Calu3 (cell line): ENCODE data around the gene RFLNA. TPM values are rescaled to one million over a fixed set of nuclear protein-coding genes. Genes with fewer than 3 reads are reported as not detected.
A peak's percentile ranks its signal among the peaks of the same experiment; 100 is the strongest.

ENCODE experiments used
- BruUV-seq: library from RNA; stranded (reverse); fragments of 400-500 nt; replicated peaks from 2 replicates; lab custom pipeline; 2021; lab: Mats Ljungman, UMichigan
- CTCF ChIA-PET: fragments of 300-600 bp; sonication (Branson Sonifier 250); formaldehyde crosslinking; loops from one replicate; lab custom pipeline; 2022; ENCODE audit warnings: antibody characterized with exemption; lab: Charles Lee
- DNase-seq: peaks from one replicate; pipeline ENCODE4 v3.0.0; 2022
- H3K27ac Mint-ChIP-seq: one replicate; pipeline ENCODE4 v1.8.0; 2022; ENCODE audit warnings: mixed read lengths; ENCODE audit not compliant: unreplicated experiment
- H3K27me3 Mint-ChIP-seq: one replicate; pipeline ENCODE4 v1.8.0; 2022; ENCODE audit warnings: mixed read lengths; ENCODE audit not compliant: unreplicated experiment
- H3K36me3 Mint-ChIP-seq: one replicate; pipeline ENCODE4 v1.8.0; 2022; ENCODE audit warnings: mild to moderate bottlenecking, moderate library complexity, mixed read lengths; ENCODE audit not compliant: insufficient read depth, unreplicated experiment
- H3K4me1 Mint-ChIP-seq: one replicate; pipeline ENCODE4 v1.8.0; 2022; ENCODE audit warnings: mild to moderate bottlenecking, low read depth, mixed read lengths; ENCODE audit not compliant: unreplicated experiment
- H3K4me3 Mint-ChIP-seq: one replicate; pipeline ENCODE4 v1.8.0; 2022; ENCODE audit warnings: mild to moderate bottlenecking, low read depth, moderate library complexity, mixed read lengths; ENCODE audit not compliant: unreplicated experiment
- H3K9me3 Mint-ChIP-seq: one replicate; pipeline ENCODE4 v1.8.0; 2022; ENCODE audit warnings: low read depth, mixed read lengths; ENCODE audit not compliant: unreplicated experiment
- intact Hi-C: fragments of 100-400 bp; cut with micrococcal nuclease; formaldehyde crosslinking; loops from one replicate; pipeline ENCODE4 v1.10.0; 2022; ENCODE audit not compliant: unreplicated experiment
- total RNA-seq: library from RNA; stranded (reverse); gene quantifications from 2 replicates; pipeline ENCODE4 v1.2.3, GENCODE V29; 2022
- TF ChIP-seq, protein P1 (sequence below): fragments of 200-600 bp; IDR thresholded peaks from one replicate; pipeline ENCODE4 v1.8.0; 2022; ENCODE audit warnings: antibody characterized with exemption; ENCODE audit not compliant: unreplicated experiment

The RFLNA gene
- total RNA-seq, 1 experiment from 2014 or later = not detected

DNA sequence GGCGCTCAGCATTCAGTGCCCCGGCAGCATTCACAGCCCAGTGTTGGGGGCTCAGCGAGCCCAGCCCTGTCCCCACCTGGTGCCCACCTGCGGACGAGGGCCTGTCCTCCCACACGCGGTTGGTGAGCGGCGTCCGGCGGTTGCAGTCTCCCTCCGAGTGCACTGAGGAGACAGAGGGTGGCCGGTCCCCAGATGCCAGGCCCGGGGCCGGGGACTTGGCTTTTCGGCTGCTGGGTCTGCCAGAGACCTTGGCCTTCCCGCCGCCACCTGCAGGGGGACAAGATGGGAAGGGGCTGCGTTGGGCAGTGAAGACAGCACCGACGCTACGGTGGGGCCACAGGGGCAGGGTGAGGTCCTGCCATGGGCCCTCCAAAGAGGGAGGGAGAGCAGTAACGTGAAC is 31.2 kb downstream of the RFLNA start:
- H3K4me3 Mint-ChIP-seq = no peak overlapping the region
- intact Hi-C loops = no loop called here
- DNase-seq = no peak
- no peaks in the 10 kb centered on the region for H3K4me1 Mint-ChIP-seq
- H3K36me3 Mint-ChIP-seq = peaks cover 61% of the 10 kb centered on the region
- TF ChIP-seq, protein P1, sequence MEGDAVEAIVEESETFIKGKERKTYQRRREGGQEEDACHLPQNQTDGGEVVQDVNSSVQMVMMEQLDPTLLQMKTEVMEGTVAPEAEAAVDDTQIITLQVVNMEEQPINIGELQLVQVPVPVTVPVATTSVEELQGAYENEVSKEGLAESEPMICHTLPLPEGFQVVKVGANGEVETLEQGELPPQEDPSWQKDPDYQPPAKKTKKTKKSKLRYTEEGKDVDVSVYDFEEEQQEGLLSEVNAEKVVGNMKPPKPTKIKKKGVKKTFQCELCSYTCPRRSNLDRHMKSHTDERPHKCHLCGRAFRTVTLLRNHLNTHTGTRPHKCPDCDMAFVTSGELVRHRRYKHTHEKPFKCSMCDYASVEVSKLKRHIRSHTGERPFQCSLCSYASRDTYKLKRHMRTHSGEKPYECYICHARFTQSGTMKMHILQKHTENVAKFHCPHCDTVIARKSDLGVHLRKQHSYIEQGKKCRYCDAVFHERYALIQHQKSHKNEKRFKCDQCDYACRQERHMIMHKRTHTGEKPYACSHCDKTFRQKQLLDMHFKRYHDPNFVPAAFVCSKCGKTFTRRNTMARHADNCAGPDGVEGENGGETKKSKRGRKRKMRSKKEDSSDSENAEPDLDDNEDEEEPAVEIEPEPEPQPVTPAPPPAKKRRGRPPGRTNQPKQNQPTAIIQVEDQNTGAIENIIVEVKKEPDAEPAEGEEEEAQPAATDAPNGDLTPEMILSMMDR = no peak
- CTCF ChIA-PET = interaction anchor here (0.6 kb wide), 1 partner anchor 782 kb away, joined by 3 read pairs; no protein-coding TSS in a partner anchor
- H3K9me3 Mint-ChIP-seq = peaks cover 2% of the 10 kb centered on the region
- no TSS peak for BruUV-seq
- H3K27me3 Mint-ChIP-seq = no peaks in the 10 kb centered on the region
- H3K27ac Mint-ChIP-seq = peak overlapping the region; percentile 4

DNA sequence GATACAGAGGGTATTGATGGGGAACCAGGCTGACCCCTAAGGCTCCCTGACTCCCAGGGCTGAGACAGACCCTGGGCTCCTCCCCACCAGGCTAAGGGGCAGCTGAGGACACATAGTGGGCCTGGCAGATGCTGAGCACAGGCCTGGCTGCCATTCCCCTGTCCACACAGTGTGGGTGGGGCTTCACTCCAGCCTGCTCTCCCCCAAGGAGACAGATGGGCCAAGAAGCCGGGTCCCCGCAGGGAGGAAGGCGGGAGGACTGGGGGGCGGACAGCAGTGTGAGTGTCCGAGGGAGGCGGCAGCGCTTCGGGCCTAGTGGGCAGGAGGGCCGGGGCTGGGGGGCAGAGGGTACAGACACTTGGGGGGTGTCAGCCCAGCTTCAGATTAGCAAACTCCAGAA is 32.0 kb downstream of the RFLNA start:
- Mint-ChIP-seq H3K36me3 (peaks cover 63% of the 10 kb centered on the region), H3K9me3 (peaks cover 2% of the 10 kb centered on the region), H3K4me1 (no peaks in the 10 kb centered on the region), H3K4me3 (no peak overlapping the region), H3K27ac (peak overlapping the region; percentile 18), H3K27me3 (no peaks in the 10 kb centered on the region)
- TF ChIP-seq, protein P1 = no peak
- no peak for DNase-seq
- BruUV-seq = no TSS peak
- CTCF ChIA-PET = interaction anchor here (0.6 kb wide), 1 partner anchor 782 kb away, joined by 3 read pairs; no protein-coding TSS in a partner anchor
- intact Hi-C loops = no loop called here

DNA sequence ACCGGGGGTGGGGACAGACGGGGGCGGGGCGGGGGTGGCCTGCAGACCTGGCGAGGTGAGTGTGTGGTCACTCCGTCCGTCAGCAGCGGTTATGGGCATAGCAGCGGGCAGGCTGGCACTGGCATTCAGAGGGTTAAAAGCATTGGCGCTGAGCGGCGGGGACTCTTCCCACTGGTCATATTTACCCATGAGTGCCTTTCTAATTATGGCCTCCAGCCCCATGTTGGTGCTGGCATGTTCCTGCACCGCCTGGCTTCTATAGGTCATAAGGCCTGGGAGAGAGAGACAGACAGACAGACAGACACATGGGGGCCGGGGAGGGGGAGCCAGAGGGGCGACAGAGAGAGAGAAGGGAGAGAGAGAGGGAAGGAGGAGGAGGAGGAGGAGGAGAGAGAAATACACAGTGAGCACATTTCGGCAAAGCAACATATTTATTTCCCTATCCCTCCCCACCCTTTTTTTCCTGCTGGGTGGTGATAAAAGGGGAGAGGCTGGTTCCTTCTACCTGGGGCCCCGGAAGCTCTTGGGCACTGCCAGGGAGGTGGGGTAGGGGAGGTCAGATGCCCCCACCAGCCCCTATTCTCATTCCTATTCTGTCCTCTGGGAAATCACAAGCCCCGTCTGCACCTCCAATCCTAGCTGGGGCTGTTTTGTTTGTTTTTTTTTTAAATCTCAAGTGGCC is 32.6 kb downstream of the RFLNA start:
- Mint-ChIP-seq H3K4me3 (no peak overlapping the region), H3K27ac (peak overlapping the region; percentile 18), H3K9me3 (peaks cover 2% of the 10 kb centered on the region), H3K4me1 (no peaks in the 10 kb centered on the region), H3K36me3 (peaks cover 63% of the 10 kb centered on the region), H3K27me3 (no peaks in the 10 kb centered on the region)
- TF ChIP-seq, protein P1 = no peak
- intact Hi-C loops = no loop called here
- no peak for DNase-seq
- CTCF ChIA-PET = no interaction called here
- no TSS peak for BruUV-seq

DNA sequence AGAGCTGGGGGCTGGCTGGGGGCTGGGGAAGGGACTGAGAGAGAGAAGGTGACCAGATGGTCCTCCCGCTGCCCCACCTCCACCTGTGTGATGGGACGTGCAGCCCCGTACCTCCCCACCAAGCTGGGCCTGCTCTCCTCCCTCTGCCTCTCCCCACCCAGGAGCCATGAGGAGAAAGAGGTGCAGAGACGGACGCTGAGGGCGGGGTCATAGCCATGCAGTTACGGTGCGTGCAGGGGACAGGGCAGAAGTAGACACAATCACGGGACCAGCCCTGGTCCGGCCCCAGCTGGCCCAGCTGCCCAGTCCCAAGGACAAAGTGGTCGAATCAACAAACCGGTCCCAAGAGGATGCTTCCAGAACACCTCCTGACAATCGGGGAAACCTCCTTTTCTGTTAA is 33.2 kb downstream of the RFLNA start:
- no peaks in the 10 kb centered on the region for H3K4me1 Mint-ChIP-seq
- TF ChIP-seq, protein P1 = no peak
- H3K36me3 Mint-ChIP-seq = peaks cover 68% of the 10 kb centered on the region
- intact Hi-C loops = no loop called here
- no TSS peak for BruUV-seq
- no peak overlapping the region for H3K27ac Mint-ChIP-seq
- H3K4me3 Mint-ChIP-seq = no peak overlapping the region
- H3K27me3 Mint-ChIP-seq = no peaks in the 10 kb centered on the region
- DNase-seq = no peak
- peaks cover 2% of the 10 kb centered on the region for H3K9me3 Mint-ChIP-seq
- CTCF ChIA-PET = no interaction called here
